Measurements from ENCODE around the gene ENC1. TPM values are rescaled to one million over a fixed set of nuclear protein-coding genes. Genes with fewer than 3 reads are reported as not detected.

Gene ENC1
- total RNA-seq, 1 donor from 2014 or later: 135 TPM

- Mint-ChIP-seq H3K27me3 (ENCODE audit: low read depth) (no peaks in the 10 kb centered on the region), H3K4me1 (peaks cover 75% of the 10 kb centered on the region), H3K36me3 (ENCODE audit: low read depth) (no peaks in the 10 kb centered on the region), H3K27ac (ENCODE audit: unreplicated experiment) (peak overlapping the region; percentile 0), H3K4me3 (peak overlapping the region; percentile 3), H3K9me3 (peaks cover 2% of the 10 kb centered on the region)
- no peak for DNase-seq (ENCODE audit: low read depth, low spot score)
- TF ChIP-seq, protein P1, sequence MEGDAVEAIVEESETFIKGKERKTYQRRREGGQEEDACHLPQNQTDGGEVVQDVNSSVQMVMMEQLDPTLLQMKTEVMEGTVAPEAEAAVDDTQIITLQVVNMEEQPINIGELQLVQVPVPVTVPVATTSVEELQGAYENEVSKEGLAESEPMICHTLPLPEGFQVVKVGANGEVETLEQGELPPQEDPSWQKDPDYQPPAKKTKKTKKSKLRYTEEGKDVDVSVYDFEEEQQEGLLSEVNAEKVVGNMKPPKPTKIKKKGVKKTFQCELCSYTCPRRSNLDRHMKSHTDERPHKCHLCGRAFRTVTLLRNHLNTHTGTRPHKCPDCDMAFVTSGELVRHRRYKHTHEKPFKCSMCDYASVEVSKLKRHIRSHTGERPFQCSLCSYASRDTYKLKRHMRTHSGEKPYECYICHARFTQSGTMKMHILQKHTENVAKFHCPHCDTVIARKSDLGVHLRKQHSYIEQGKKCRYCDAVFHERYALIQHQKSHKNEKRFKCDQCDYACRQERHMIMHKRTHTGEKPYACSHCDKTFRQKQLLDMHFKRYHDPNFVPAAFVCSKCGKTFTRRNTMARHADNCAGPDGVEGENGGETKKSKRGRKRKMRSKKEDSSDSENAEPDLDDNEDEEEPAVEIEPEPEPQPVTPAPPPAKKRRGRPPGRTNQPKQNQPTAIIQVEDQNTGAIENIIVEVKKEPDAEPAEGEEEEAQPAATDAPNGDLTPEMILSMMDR (conservative IDR thresholded peaks at IDR 0.05): no peak
These were observed 52.6 kb downstream of the ENC1 start for GRCh38 chr5:74587890-74588289.

- no peak for DNase-seq (ENCODE audit: low read depth, low spot score)
- Mint-ChIP-seq H3K36me3 (ENCODE audit: low read depth) (no peaks in the 10 kb centered on the region), H3K27me3 (ENCODE audit: low read depth) (no peaks in the 10 kb centered on the region), H3K4me3 (peak overlapping the region; percentile 38), H3K4me1 (peaks cover 81% of the 10 kb centered on the region), H3K9me3 (peaks cover 2% of the 10 kb centered on the region), H3K27ac (ENCODE audit: unreplicated experiment) (peak overlapping the region; percentile 88)
- TF ChIP-seq, protein P1 (conservative IDR thresholded peaks at IDR 0.05): no peak
These were observed 53.2 kb downstream of the ENC1 start for GRCh38 chr5:74587300-74587699.

DNA sequence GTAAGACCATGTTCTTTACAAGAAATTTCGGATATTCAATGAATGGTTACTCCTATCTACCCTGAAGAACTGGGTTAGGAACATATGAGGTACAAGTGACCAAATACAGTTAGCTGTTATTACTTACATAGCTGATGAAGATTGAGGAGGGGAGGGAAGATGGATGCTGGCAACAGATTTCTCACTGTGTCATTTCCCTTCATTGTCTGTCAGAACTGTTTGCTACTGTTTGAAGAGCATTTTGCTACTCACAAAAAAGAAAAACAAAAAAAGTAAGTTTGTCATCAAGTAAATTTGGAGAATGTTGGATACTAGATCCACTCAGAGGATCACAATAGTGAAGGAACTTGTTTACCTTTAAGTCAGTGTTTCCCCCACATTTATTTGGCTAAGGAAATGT lies 53.7 kb downstream of the ENC1 start:
- no peak for DNase-seq (ENCODE audit: low read depth, low spot score)
- Mint-ChIP-seq H3K9me3 (peaks cover 2% of the 10 kb centered on the region), H3K27me3 (ENCODE audit: low read depth) (no peaks in the 10 kb centered on the region), H3K36me3 (ENCODE audit: low read depth) (no peaks in the 10 kb centered on the region), H3K4me3 (peak overlapping the region; percentile 38), H3K4me1 (peaks cover 79% of the 10 kb centered on the region), H3K27ac (ENCODE audit: unreplicated experiment) (peak overlapping the region; percentile 88)
- TF ChIP-seq, protein P1 (conservative IDR thresholded peaks at IDR 0.05): no peak

- no peak for DNase-seq (ENCODE audit: low read depth, low spot score)
- Mint-ChIP-seq H3K4me1 (peaks cover 61% of the 10 kb centered on the region), H3K36me3 (ENCODE audit: low read depth) (no peaks in the 10 kb centered on the region), H3K27ac (ENCODE audit: unreplicated experiment) (no peak overlapping the region), H3K27me3 (ENCODE audit: low read depth) (no peaks in the 10 kb centered on the region), H3K9me3 (no peaks in the 10 kb centered on the region), H3K4me3 (no peak overlapping the region)
- TF ChIP-seq, protein P1 (conservative IDR thresholded peaks at IDR 0.05): no peak
These were observed 57.7 kb downstream of the ENC1 start for GRCh38 chr5:74582853-74583252.

DNA sequence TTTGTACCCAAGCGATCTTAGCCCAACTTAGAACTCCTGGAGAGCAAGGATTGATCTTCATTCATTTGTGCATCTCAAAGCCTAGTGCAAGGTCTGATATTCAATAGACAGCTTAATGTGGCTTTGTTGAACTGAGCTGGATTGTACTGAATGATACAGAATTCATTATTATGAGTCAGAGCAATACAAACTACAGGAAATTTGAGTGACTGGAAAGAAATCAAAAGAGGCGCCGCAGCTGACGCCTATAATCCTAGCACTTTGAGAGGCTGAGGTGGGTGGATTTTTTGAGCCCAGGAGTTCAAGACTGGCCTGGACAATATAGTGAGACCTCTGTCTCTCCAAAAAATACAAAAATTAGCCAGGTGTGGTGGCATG lies 58.6 kb downstream of the ENC1 start:
- Mint-ChIP-seq H3K4me3 (no peak overlapping the region), H3K4me1 (peaks cover 58% of the 10 kb centered on the region), H3K9me3 (no peaks in the 10 kb centered on the region), H3K36me3 (ENCODE audit: low read depth) (no peaks in the 10 kb centered on the region), H3K27ac (ENCODE audit: unreplicated experiment) (no peak overlapping the region), H3K27me3 (ENCODE audit: low read depth) (no peaks in the 10 kb centered on the region)
- DNase-seq (ENCODE audit: low read depth, low spot score): no peak
- TF ChIP-seq, protein P1 (conservative IDR thresholded peaks at IDR 0.05): no peak

DNA sequence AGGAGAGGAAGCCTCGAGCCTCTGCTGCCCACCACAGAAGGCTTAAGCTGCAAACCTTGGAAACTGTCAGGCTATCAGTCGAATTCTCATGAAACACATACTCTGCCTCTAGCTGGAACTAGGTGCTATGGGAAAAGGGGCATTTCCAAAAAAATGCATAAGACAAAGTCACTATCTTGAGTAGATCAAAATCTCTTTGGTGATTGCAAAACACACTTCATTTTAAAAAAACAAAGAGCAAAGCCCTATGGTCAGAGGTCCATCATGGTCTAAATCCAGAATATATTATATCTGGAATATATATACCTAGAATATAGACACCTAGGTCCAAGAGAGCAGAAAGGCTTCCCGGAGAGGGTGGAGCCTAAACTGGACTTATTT lies 59.8 kb downstream of the ENC1 start:
- TF ChIP-seq, protein P1 (conservative IDR thresholded peaks at IDR 0.05): no peak
- H3K27ac Mint-ChIP-seq (ENCODE audit: unreplicated experiment): no peak overlapping the region
- H3K4me1 Mint-ChIP-seq: peaks cover 53% of the 10 kb centered on the region
- no peaks in the 10 kb centered on the region for H3K27me3 Mint-ChIP-seq (ENCODE audit: low read depth)
- no peak overlapping the region for H3K4me3 Mint-ChIP-seq
- no peaks in the 10 kb centered on the region for H3K9me3 Mint-ChIP-seq
- DNase-seq (ENCODE audit: low read depth, low spot score): no peak
- H3K36me3 Mint-ChIP-seq (ENCODE audit: low read depth): no peaks in the 10 kb centered on the region

Data from neural crest cell (in vitro differentiated cells).